GM13977 (cell line): Measurements from ENCODE around the gene GAL3ST1.

Experiments
- DNase-seq: peaks from one replicate; pipeline ENCODE4 v3.0.0; 2012; ENCODE audit warnings: low spot score
- CTCF ChIP-seq: IDR thresholded peaks from 2 replicates; pipeline ENCODE4 v1.5.1; 2012; ENCODE audit warnings: mild to moderate bottlenecking, control low read depth; ENCODE audit not compliant: insufficient read depth; ENCODE audit errors: extremely low read depth, missing control alignments
- in situ Hi-C: fragments of 300-500 bp; cut with MboI; formaldehyde crosslinking; loops from one replicate; pipeline ENCODE4 v1.12.0; 2022; ENCODE audit warnings: low sequenced_read_pairs, low pct_unique_long_range_greater_than_20kb, mixed read lengths, inconsistent platforms; ENCODE audit not compliant: unreplicated experiment

GAL3ST1 gene

GRCh38 chr22:30523646-30524489 is 50.6 kb downstream of the GAL3ST1 start:
- no peak for TF ChIP-seq CTCF
- DNase-seq: no peak
- in situ Hi-C loops: no loop called here

DNA sequence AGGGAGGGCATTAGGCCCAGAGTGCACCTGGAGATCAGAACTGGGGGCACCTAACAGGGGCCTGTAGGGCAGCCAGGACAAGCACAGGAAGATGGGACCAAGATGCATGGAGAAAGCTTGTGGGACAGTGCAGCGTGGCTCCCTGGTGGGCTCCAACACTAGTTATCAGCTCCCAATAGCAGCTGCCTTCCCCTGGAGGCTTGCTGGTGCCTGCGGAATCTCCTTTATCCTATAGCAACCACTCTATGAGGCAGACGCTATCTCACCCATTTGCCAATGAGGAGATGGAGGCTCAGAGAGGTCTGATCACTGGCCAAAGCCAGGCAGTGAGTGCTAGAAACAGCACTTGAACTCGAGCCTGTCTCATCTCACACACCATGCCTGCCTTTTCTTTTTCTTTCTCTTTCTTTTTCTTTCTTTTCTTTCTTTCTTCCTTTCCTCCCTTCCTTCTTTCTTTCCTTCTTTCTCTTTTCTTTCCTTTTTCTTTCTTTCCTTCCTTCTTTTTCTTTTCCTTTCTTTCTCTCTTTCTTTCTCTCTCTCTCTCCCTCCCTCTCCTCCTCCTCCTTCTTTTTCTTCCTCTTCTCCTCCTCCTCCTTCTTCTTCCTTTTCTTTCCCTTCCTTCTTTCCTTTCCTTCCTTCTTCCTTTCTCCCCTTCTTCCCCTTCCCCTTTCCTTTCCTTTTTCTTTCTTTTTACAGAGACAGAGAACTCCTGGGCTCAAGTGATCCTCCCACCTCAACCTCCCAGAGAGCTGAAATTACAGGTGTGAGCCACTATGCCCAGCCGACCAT is 52.9 kb downstream of the GAL3ST1 start:
- no peak for TF ChIP-seq CTCF
- in situ Hi-C loops: no loop called here
- no peak for DNase-seq

DNA sequence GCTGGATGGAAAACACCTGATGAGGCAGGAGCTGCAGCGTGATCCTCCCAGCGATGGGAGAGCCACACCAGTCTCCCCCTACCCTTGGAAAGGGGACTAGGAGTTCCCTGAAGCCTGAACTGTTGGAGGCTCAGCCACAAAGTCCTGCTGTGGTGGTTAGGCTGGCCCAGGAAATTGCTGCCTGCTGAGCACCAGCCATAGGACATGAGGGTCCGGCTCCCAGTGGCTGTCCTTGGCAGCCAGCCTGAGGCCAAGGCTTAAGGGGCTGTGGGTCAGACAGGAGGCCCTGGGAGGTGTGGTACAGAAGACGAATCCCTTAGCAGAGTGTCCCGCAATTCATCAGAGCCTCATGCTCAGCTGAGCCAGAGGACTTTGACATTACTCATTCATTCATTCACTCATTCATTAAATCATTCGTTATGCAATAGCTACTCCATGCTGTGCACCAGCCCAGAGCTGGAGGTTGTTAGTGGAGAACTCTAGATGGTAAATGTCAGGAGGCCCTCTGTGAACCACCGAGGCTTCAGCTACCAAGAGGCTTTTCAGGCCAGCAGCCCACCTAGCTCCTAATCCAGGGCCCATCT is 54.5 kb downstream of the GAL3ST1 start:
- TF ChIP-seq CTCF: no peak
- DNase-seq: no peak
- in situ Hi-C loops: no loop called here

DNA sequence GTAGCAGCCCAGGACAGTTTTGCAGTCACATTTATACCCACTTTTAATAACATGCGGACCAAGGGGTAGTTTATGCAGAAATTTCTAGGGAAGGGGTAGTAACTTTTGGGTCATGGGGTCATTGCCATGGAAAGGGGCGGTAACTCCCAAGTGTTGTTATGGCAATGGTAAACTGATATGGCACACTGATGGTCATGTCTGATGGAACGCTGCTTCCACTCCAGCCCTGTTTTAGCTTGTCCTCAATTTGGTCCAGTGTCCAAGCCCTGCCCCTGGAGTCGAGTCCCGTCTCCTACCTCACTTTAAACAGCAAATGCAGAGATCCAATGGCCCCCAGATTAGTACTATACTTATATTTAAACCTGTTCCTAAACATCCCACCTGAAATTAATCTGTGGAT is 57.7 kb downstream of the GAL3ST1 start:
- no peak for TF ChIP-seq CTCF
- no peak for DNase-seq
- in situ Hi-C loops: no loop called here

DNA sequence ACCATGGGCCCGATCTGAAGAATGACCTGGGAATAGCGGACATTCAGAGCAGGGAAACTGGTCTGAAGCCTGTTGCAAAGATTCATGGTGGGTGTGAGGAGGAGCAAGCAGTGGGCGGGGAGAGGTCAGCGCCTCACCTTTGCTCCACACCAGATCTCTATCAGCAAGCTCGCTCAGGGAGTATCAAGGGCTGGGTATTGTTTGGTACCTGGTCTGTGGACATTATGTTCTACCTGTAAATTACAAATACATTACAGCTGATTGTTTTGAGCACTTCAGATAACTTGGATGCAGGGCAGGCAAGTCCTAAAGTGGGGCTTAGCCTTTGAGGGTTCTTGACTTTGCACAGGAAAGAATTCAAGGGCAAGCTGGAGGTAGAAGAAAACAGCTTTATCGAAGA is 58.2 kb downstream of the GAL3ST1 start:
- DNase-seq: no peak
- in situ Hi-C loops: no loop called here
- TF ChIP-seq CTCF: no peak

- in situ Hi-C loops: no loop called here
- no peak for DNase-seq
- no peak for TF ChIP-seq CTCF
Measured at GRCh38 chr22:30514252-30514651, 60.2 kb downstream of the GAL3ST1 start.
